HL-60 (cell line): ENCODE measurements around the gene RSRP1.

Experiments
- CTCF ChIP-seq: IDR thresholded peaks from one replicate; pipeline ENCODE4 v1.5.1; 2011; ENCODE audit warnings: low read length, control low read depth, inconsistent platforms; ENCODE audit not compliant: insufficient read depth
- GABPA ChIP-seq: IDR thresholded peaks from 2 replicates; pipeline ENCODE4 v1.6.1; 2012; ENCODE audit warnings: low read depth
- POLR2AphosphoS5 ChIP-seq: IDR thresholded peaks from 2 replicates; pipeline ENCODE4 v1.6.1; 2012; ENCODE audit warnings: low read depth
- SPI1 ChIP-seq: IDR thresholded peaks from 2 replicates; pipeline ENCODE4 v1.6.1; 2012; ENCODE audit warnings: low read depth, mild to moderate bottlenecking, borderline replicate concordance
- TF ChIP-seq, protein P1 (sequence below): IDR thresholded peaks from 2 replicates; pipeline ENCODE4 v1.6.1; 2012; ENCODE audit warnings: low read depth; ENCODE audit not compliant: insufficient replicate concordance

DNA sequence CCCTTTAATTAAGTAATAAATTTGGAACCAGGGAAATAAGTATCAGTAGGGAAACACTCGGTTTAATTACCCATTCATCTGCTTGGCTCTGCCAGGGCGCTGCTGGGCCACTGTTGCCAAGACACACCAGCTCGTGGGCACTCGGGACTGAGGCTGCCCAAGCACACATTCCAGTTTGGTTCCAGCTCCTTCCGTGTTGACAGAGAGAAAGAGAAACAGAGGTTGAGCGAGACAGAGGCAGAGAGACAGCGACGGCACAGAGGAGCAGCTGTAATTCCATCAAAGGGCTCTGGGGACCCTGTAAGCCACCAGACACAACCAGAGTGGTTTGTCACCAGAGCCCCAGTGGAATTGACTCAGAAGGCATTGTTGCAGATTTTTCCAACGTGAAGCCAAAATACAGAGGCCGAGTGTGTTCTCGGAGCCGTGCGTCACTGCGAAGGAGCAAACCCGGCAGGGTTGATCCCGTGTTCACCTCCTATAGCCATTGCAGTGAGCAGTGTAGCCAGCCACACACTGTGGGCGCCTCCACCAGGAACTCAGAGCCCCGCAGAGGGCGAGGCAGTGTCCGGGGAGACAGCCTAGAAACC, 48.5 kb downstream of the RSRP1 start:
- TF ChIP-seq CTCF (no peak), SPI1 (no peak), GABPA (no peak), POLR2AphosphoS5 (no peak)
- TF ChIP-seq, protein P1, sequence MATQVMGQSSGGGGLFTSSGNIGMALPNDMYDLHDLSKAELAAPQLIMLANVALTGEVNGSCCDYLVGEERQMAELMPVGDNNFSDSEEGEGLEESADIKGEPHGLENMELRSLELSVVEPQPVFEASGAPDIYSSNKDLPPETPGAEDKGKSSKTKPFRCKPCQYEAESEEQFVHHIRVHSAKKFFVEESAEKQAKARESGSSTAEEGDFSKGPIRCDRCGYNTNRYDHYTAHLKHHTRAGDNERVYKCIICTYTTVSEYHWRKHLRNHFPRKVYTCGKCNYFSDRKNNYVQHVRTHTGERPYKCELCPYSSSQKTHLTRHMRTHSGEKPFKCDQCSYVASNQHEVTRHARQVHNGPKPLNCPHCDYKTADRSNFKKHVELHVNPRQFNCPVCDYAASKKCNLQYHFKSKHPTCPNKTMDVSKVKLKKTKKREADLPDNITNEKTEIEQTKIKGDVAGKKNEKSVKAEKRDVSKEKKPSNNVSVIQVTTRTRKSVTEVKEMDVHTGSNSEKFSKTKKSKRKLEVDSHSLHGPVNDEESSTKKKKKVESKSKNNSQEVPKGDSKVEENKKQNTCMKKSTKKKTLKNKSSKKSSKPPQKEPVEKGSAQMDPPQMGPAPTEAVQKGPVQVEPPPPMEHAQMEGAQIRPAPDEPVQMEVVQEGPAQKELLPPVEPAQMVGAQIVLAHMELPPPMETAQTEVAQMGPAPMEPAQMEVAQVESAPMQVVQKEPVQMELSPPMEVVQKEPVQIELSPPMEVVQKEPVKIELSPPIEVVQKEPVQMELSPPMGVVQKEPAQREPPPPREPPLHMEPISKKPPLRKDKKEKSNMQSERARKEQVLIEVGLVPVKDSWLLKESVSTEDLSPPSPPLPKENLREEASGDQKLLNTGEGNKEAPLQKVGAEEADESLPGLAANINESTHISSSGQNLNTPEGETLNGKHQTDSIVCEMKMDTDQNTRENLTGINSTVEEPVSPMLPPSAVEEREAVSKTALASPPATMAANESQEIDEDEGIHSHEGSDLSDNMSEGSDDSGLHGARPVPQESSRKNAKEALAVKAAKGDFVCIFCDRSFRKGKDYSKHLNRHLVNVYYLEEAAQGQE: no peak
